Liver (tissue), 9 donors: ENCODE results near the gene CACNG6. TPM values are rescaled to one million over a fixed set of nuclear protein-coding genes. Genes with fewer than 3 reads are reported as not detected.
"Not testable (repeated sequence)": the region's sequence is repeated elsewhere in the genome, so short reads cannot be mapped to it uniquely, and the experiment has no call there.

Experiments used
- DNase-seq: peaks from one replicate; pipeline ENCODE4 v3.0.0-alpha.2; 2017; ENCODE audit warnings: low spot score
- H3K27ac ChIP-seq, 2 donors: one replicate each; pipeline ENCODE4 v1.7.0; 2013; ENCODE audit warnings: inconsistent platforms in 2 of 2, low read length in 2 of 2, control low read depth in 1 of 2, low read depth in 1 of 2, mild to moderate bottlenecking in 1 of 2
- H3K27me3 ChIP-seq, 4 donors: one replicate each; pipeline versions ENCODE4 v1.6.1 to v1.7.0; 2013; ENCODE audit warnings: low read length in 3 of 4, inconsistent platforms in 1 of 4, mild to moderate bottlenecking in 1 of 4, moderate library complexity in 1 of 4; ENCODE audit not compliant: control insufficient read depth in 4 of 4, insufficient read depth in 4 of 4
- H3K36me3 ChIP-seq, 4 donors: one replicate each; pipeline versions ENCODE4 v1.6.1 to v1.7.0; 2013; ENCODE audit warnings: low read length in 3 of 4, mild to moderate bottlenecking in 3 of 4, low read depth in 1 of 4, moderate library complexity in 1 of 4; ENCODE audit not compliant: control insufficient read depth in 4 of 4, insufficient read depth in 3 of 4
- H3K4me1 ChIP-seq, 4 donors: one replicate each; pipeline versions ENCODE4 v1.6.1 to v1.7.0; 2013; ENCODE audit warnings: low read length in 3 of 4, mild to moderate bottlenecking in 3 of 4, moderate library complexity in 1 of 4; ENCODE audit not compliant: control insufficient read depth in 4 of 4, insufficient read depth in 4 of 4
- H3K4me3 ChIP-seq, 3 donors: one replicate each; pipeline versions ENCODE4 v1.6.1 to v1.7.0; 2013; ENCODE audit warnings: low read length in 3 of 3, control low read depth in 1 of 3, low read depth in 1 of 3, mild to moderate bottlenecking in 1 of 3
- H3K9ac ChIP-seq, 2 donors: one replicate each; pipeline ENCODE4 v1.7.0; 2013; ENCODE audit warnings: low read length in 2 of 2, mild to moderate bottlenecking in 2 of 2, moderate library complexity in 2 of 2, control low read depth in 1 of 2, low read depth in 1 of 2
- H3K9me3 ChIP-seq, 4 donors: one replicate each; pipeline versions ENCODE4 v1.6.1 to v1.7.0; 2013; ENCODE audit warnings: low read length in 3 of 4; ENCODE audit not compliant: control insufficient read depth in 4 of 4
- EGR1 ChIP-seq, 2 donors: IDR thresholded peaks; 2 replicates each; pipeline ENCODE4 v1.6.1; 2016 to 2018; ENCODE audit warnings: antibody characterized with exemption in 2 of 2, low read depth in 2 of 2
- FOXA1 ChIP-seq: IDR thresholded peaks from 2 replicates; pipeline ENCODE4 v1.6.1; 2016; ENCODE audit warnings: antibody characterized with exemption
- FOXA2 ChIP-seq: IDR thresholded peaks from 2 replicates; pipeline ENCODE4 v1.6.1; 2016; ENCODE audit warnings: antibody characterized with exemption
- GABPA ChIP-seq, 2 donors: IDR thresholded peaks in 1 of 2; conservative IDR thresholded peaks in 1 of 2; 2 replicates each; pipeline ENCODE4 v1.6.1; 2016; ENCODE audit warnings: antibody characterized with exemption in 2 of 2, mild to moderate bottlenecking in 1 of 2, moderate library complexity in 1 of 2
- HNF4A ChIP-seq, 2 donors: conservative IDR thresholded peaks; 2 replicates each; pipeline ENCODE4 v1.6.1; 2016; ENCODE audit warnings: antibody characterized with exemption in 2 of 2, mild to moderate bottlenecking in 2 of 2
- HNF4G ChIP-seq: IDR thresholded peaks from 2 replicates; pipeline ENCODE4 v1.6.1; 2016; ENCODE audit warnings: antibody characterized with exemption
- JUND ChIP-seq, 2 donors: IDR thresholded peaks; 2 replicates each; pipeline ENCODE4 v1.6.1; 2016; ENCODE audit warnings: antibody characterized with exemption in 2 of 2
- NR2F2 ChIP-seq: IDR thresholded peaks from 2 replicates; pipeline ENCODE4 v1.6.1; 2016; ENCODE audit warnings: antibody characterized with exemption
- RAD21 ChIP-seq, 2 donors: IDR thresholded peaks; 2 replicates each; pipeline ENCODE4 v1.6.1; 2016; ENCODE audit warnings: antibody characterized with exemption in 2 of 2, mild to moderate bottlenecking in 2 of 2
- RXRA ChIP-seq, 2 donors: IDR thresholded peaks; 2 replicates each; pipeline ENCODE4 v1.6.1; 2017 to 2018; ENCODE audit warnings: antibody characterized with exemption in 2 of 2, mild to moderate bottlenecking in 1 of 2
- SP1 ChIP-seq: IDR thresholded peaks from 2 replicates; pipeline ENCODE4 v1.6.1; 2018; ENCODE audit warnings: antibody characterized with exemption, mild to moderate bottlenecking
- TAF1 ChIP-seq: conservative IDR thresholded peaks from 2 replicates; pipeline ENCODE4 v1.6.1; 2016; ENCODE audit warnings: antibody characterized with exemption, mild to moderate bottlenecking
- WGBS: extraction: QIAGEN DNeasy Blood & Tissue Kit; methylation state at CpG from one replicate; pipeline ENCODE4 v1.1.7; 2013; 5-methylcytosine and 5-hydroxymethylcytosine counted together
- polyA plus RNA-seq, 2 donors: library from polyadenylated mRNA; stranded (reverse) in 1 of 2; unstranded in 1 of 2; fragments of 200-250 nt in 1 of 2; fragments of >200 nt in 1 of 2; fragmentation: Nextera tagmentation in 1 of 2; extraction: Ambion mirVana in 1 of 2; gene quantifications; one replicate each; pipeline versions ENCODE4 v1.2.1 to v1.2.3, GENCODE V29; 2013 to 2015
- total RNA-seq, 2 donors: library from RNA; depleted of rRNA; stranded (reverse); fragments of >200 nt; gene quantifications; one replicate each; pipeline ENCODE4 v1.2.3, GENCODE V29; 2014
- TF ChIP-seq, protein P1 (sequence below): IDR thresholded peaks from 2 replicates; pipeline ENCODE4 v1.6.1; 2016; ENCODE audit warnings: antibody characterized with exemption
- TF ChIP-seq, protein P2 (sequence below): IDR thresholded peaks from 2 replicates; pipeline ENCODE4 v1.6.1; 2016; ENCODE audit warnings: antibody characterized with exemption
- TF ChIP-seq, protein P3 (sequence below): fragments of 150-350 bp; IDR thresholded peaks from 2 replicates; pipeline ENCODE4 v1.5.1; 2017; ENCODE audit warnings: improper control_type of control experiment, low read depth, low read length; ENCODE audit not compliant: missing input control
- TF ChIP-seq, protein P4 (sequence below): IDR thresholded peaks from 2 replicates; pipeline ENCODE4 v1.6.1; 2016; ENCODE audit warnings: antibody characterized with exemption, mild to moderate bottlenecking
- donor health status: healthy.
- donor health status: healthy.
- donor health status: healthy.
- donor health status: healthy.
- donor health status: healthy.

Gene CACNG6
- total and polyA plus RNA-seq, 4 donors = not detected

DNA sequence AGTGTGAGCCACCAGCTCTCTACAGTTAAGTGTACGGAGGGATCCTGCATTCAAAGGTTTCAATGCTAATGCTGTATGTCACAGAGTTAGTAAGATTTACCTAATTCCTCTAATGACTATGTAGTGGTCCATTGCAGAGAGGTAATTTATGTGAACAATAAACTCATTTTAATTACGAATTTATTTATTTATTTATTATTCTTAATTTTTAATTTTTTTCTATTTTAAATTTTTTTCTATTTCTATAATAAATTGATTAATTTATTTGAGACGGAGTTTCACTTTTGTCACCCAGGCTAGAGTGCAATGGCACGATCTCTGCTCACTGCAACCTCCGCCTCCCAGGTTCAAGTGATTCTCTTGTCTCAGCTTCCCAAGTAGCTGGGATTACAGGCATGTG, 42.8 kb upstream of the CACNG6 start:
- 68% methylated on average over 5 of the region's 5 CpGs for WGBS
- H3K27me3 ChIP-seq = peaks cover 0 to 10% (median 0%) of the 10 kb centered on the region in 4 donors
- H3K9me3 ChIP-seq, H3K27ac ChIP-seq, H3K9ac ChIP-seq, DNase-seq, H3K36me3 ChIP-seq, H3K4me3 ChIP-seq, H3K4me1 ChIP-seq: not testable (repeated sequence)

DNA sequence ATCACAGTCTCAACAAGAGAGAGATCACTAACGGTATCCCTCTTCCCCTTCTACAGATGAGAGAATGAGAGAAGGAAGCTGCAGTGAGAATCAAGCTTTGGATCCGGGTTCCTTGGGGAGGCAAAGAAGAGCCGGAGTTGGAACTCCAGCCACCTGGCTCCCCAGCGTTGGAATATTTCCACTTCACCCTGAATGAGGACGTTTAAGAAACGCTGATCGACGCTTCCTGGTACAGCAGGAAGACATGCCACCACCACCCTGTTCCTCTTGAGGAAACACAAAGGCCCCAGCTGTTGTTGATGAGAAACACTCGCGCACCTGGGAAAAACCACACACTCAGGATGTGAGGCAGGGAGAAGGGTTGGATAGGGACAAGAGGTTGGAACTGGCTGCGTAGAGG, 40.0 kb upstream of the CACNG6 start:
- TF ChIP-seq HNF4A (conservative IDR thresholded peaks at IDR 0.05) = no peak
- TF ChIP-seq, protein P1, sequence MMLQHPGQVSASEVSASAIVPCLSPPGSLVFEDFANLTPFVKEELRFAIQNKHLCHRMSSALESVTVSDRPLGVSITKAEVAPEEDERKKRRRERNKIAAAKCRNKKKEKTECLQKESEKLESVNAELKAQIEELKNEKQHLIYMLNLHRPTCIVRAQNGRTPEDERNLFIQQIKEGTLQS = no peak
- no peak for TF ChIP-seq TAF1
- no peak for TF ChIP-seq RXRA (IDR thresholded peaks at IDR 0.05)
- TF ChIP-seq SP1 = no peak
- no peak for TF ChIP-seq RAD21 (IDR thresholded peaks at IDR 0.05)
- TF ChIP-seq NR2F2 = no peak
- TF ChIP-seq, protein P2, sequence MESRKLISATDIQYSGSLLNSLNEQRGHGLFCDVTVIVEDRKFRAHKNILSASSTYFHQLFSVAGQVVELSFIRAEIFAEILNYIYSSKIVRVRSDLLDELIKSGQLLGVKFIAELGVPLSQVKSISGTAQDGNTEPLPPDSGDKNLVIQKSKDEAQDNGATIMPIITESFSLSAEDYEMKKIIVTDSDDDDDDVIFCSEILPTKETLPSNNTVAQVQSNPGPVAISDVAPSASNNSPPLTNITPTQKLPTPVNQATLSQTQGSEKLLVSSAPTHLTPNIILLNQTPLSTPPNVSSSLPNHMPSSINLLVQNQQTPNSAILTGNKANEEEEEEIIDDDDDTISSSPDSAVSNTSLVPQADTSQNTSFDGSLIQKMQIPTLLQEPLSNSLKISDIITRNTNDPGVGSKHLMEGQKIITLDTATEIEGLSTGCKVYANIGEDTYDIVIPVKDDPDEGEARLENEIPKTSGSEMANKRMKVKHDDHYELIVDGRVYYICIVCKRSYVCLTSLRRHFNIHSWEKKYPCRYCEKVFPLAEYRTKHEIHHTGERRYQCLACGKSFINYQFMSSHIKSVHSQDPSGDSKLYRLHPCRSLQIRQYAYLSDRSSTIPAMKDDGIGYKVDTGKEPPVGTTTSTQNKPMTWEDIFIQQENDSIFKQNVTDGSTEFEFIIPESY = no peak
- no peak for TF ChIP-seq HNF4G
- no peak for TF ChIP-seq FOXA2
- TF ChIP-seq, protein P3, sequence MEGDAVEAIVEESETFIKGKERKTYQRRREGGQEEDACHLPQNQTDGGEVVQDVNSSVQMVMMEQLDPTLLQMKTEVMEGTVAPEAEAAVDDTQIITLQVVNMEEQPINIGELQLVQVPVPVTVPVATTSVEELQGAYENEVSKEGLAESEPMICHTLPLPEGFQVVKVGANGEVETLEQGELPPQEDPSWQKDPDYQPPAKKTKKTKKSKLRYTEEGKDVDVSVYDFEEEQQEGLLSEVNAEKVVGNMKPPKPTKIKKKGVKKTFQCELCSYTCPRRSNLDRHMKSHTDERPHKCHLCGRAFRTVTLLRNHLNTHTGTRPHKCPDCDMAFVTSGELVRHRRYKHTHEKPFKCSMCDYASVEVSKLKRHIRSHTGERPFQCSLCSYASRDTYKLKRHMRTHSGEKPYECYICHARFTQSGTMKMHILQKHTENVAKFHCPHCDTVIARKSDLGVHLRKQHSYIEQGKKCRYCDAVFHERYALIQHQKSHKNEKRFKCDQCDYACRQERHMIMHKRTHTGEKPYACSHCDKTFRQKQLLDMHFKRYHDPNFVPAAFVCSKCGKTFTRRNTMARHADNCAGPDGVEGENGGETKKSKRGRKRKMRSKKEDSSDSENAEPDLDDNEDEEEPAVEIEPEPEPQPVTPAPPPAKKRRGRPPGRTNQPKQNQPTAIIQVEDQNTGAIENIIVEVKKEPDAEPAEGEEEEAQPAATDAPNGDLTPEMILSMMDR = no peak
- no peak for TF ChIP-seq FOXA1
- no peak for TF ChIP-seq EGR1 (IDR thresholded peaks at IDR 0.05; ENCODE audit: low read depth in 2 of 2)
- no peak for TF ChIP-seq GABPA (IDR thresholded peaks at IDR 0.05 in 1 of 2, conservative IDR thresholded peaks at IDR 0.05 in 1 of 2)
- TF ChIP-seq, protein P4, sequence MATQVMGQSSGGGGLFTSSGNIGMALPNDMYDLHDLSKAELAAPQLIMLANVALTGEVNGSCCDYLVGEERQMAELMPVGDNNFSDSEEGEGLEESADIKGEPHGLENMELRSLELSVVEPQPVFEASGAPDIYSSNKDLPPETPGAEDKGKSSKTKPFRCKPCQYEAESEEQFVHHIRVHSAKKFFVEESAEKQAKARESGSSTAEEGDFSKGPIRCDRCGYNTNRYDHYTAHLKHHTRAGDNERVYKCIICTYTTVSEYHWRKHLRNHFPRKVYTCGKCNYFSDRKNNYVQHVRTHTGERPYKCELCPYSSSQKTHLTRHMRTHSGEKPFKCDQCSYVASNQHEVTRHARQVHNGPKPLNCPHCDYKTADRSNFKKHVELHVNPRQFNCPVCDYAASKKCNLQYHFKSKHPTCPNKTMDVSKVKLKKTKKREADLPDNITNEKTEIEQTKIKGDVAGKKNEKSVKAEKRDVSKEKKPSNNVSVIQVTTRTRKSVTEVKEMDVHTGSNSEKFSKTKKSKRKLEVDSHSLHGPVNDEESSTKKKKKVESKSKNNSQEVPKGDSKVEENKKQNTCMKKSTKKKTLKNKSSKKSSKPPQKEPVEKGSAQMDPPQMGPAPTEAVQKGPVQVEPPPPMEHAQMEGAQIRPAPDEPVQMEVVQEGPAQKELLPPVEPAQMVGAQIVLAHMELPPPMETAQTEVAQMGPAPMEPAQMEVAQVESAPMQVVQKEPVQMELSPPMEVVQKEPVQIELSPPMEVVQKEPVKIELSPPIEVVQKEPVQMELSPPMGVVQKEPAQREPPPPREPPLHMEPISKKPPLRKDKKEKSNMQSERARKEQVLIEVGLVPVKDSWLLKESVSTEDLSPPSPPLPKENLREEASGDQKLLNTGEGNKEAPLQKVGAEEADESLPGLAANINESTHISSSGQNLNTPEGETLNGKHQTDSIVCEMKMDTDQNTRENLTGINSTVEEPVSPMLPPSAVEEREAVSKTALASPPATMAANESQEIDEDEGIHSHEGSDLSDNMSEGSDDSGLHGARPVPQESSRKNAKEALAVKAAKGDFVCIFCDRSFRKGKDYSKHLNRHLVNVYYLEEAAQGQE = no peak
- no peak for TF ChIP-seq JUND (IDR thresholded peaks at IDR 0.05)
- no peaks in the 10 kb centered on the region for H3K27me3 ChIP-seq
- no peak overlapping the region for H3K27ac ChIP-seq
- WGBS = 49% methylated on average over 11 of the region's 11 CpGs
- no peak overlapping the region for H3K9ac ChIP-seq
- no peak for DNase-seq
- no peak overlapping the region for H3K4me3 ChIP-seq
- H3K36me3 ChIP-seq = no peaks in the 10 kb centered on the region
- H3K4me1 ChIP-seq = no peaks in the 10 kb centered on the region
- no peaks in the 10 kb centered on the region for H3K9me3 ChIP-seq
